KOPT-K1 (cell line): ENCODE results near the gene RSRC1.
"Not testable (repeated sequence)": the region's sequence is repeated elsewhere in the genome, so short reads cannot be mapped to it uniquely, and the experiment has no call there.

Experiments
- H3K27ac ChIP-seq: fragments of 200-600 bp; sonication (generic); 2 replicates; pipeline ENCODE4 v1.5.1; 2016; ENCODE audit warnings: antibody characterized with exemption, mild to moderate bottlenecking, low read depth, low read length; ENCODE audit not compliant: poor library complexity, severe bottlenecking
- H3K36me3 ChIP-seq: fragments of 200-600 bp; sonication (generic); 2 replicates; pipeline ENCODE4 v1.5.1; 2017; ENCODE audit warnings: antibody characterized with exemption, mild to moderate bottlenecking, low read length, moderate library complexity; ENCODE audit not compliant: insufficient read depth
- H3K9me3 ChIP-seq: fragments of 200-600 bp; sonication (generic); 2 replicates; pipeline ENCODE4 v1.5.1; 2017; ENCODE audit warnings: antibody characterized with exemption, low read length, mild to moderate bottlenecking; ENCODE audit not compliant: insufficient read depth, poor library complexity, severe bottlenecking

The RSRC1 gene

DNA sequence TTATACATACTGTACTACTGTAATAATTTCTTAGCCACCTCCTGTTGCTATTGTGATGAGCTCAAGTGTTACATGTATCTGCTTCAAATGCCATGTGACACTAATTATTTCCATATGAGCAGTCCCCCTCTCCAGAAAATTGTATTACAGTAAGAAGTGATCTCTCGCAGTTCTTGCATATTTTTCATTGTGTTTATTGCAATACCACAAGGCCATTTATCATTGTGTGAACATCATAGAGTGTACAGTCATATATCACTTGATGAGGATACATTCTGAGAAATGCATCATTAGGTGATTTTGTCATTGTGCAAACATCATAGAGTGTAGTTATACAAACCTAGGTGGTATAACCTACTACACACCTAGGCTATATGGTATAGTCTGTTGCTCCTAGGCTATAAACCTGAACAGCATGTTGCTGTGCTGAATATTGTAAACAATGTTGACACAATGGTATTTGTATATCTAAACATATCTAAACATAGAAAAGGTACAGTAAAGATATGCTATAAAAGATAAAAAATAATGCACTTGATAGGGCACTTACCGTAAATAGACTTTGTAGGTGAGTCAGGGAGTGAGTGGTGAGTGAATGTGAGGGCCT lies 271.5 kb downstream of the RSRC1 start:
- no peak overlapping the region for H3K27ac ChIP-seq
- H3K36me3 ChIP-seq = no peaks in the 10 kb centered on the region
- no peaks in the 10 kb centered on the region for H3K9me3 ChIP-seq

DNA sequence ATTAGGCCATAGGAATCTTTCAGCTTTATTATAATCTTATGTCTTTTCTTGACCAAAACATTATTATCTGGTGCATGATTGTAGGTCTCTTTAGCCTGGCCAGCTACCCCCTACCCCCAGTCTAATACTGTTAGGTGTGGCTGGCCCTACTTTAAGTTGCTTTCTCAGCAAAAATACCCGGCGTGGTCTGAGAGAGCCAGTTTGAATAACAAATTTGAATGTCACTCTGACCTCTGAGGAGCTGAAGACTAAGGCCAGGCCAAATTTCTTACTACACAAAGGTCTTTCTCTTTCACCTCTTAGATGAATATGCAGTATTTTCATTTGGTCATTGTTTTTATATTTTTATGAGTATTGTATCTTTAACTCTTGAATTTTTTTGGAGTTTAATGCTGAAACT lies 272.6 kb downstream of the RSRC1 start:
- no peak overlapping the region for H3K27ac ChIP-seq
- no peaks in the 10 kb centered on the region for H3K36me3 ChIP-seq

DNA sequence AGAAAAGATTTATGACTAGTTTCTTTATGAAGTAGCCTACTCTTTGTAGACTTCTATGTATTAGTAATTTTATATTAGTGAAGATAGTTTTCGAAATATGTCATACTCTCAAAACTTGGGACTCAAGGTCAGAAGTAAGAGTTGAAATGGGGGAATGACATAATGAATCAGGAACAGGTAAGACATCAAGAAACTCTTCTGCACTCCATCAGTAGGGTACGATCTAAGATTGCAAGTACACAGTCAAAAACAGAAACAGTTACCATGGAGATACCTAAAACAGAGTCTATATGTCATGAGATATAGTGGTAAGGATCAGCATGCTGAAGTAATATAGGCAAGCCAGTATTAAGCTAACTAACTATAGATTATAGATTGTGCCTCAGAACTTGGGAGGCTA lies 274.1 kb downstream of the RSRC1 start:
- Histone ChIP-seq H3K27ac (no peak overlapping the region), H3K36me3 (no peaks in the 10 kb centered on the region), H3K9me3 (no peaks in the 10 kb centered on the region)

More for the DNA sequence above, 272.6 kb downstream of the RSRC1 start:
- H3K9me3 ChIP-seq = no peaks in the 10 kb centered on the region

DNA sequence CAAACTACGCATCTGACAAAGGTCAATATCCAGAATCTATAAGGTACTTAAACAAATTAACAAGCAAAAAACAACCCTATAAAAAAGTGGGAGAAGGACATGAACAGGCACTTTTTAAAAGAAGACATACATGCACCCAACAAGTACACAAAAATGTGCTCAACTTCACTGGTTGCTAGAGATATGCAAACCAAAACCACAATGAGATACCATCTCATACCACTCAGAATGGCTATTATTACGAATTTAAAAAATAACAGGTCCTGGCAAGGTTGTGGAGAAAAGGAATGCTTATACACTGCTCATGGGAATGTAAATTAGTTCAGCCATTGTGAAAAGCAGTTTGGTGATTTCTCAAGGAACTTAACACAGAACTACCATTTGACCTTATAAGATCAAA lies 285.5 kb downstream of the RSRC1 start:
- H3K27ac ChIP-seq = no peak overlapping the region
- H3K36me3 ChIP-seq = no peaks in the 10 kb centered on the region
- H3K9me3 ChIP-seq = peaks cover 32% of the 10 kb centered on the region

DNA sequence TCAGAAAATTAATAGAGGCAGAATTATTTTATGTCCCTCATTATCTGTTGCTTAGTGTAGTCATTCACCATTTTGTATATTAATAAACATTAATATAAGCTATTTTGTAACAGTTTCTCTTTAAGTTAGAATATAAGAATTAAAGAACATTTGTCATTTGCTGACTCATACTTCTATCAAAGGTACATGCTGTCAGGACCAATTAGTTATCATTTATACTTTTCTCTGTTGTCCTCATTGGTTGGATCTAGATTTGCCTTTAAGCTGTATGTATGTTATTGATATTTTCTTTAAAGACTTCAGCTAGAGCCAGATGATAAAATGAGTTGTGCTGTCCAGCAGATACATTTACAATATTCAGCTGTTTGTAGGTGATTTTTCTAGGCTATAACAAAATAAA lies 292.7 kb downstream of the RSRC1 start:
- no peaks in the 10 kb centered on the region for H3K36me3 ChIP-seq
- no peaks in the 10 kb centered on the region for H3K9me3 ChIP-seq
- no peak overlapping the region for H3K27ac ChIP-seq

DNA sequence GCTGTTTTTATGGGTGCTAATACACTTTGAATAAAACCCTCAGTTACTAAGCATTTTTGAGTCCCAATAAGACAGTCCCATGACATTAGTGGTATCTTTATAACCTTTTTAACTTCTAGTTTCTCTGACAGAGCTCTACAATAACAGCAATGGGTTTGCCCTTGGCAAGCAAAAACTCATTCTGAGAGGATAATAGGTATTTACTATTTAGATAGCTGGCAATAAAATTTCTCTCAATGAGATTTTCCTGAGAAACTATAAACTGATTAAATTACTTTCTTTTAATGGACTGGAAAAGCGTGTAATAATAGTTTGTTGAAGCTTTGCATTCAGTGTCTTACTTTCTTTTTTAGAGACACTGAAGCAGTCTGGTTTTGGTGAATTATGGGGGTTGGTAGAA lies 293.1 kb downstream of the RSRC1 start:
- no peaks in the 10 kb centered on the region for H3K9me3 ChIP-seq
- H3K36me3 ChIP-seq = no peaks in the 10 kb centered on the region
- H3K27ac ChIP-seq = no peak overlapping the region

DNA sequence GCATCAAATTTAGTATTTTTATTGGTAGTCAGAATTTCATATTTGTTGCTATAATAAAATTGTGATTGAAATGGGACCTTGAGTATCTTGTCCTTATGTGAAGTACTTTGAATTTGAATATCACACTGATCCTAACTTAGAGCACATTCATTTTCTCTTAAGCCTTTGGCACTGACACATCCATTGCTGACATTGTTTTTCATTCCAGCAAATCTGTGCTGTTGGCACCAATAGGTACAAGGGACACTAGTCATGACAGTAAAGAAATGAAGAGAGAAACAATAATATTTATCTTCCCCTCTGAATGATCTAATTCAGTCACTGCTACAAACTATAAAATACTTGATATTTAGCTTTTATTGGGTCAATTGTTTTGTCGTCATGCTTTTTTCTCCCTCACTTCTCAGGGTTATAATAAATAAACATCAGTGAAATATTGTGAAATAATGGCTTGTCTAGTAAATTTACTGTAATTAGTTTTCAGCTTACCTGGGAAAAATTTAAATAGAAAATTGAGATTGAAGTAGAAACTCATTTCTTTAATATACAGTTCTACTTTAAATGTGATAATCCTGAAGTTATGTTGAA lies 294.3 kb downstream of the RSRC1 start:
- H3K36me3 ChIP-seq = no peaks in the 10 kb centered on the region
- no peaks in the 10 kb centered on the region for H3K9me3 ChIP-seq
- no peak overlapping the region for H3K27ac ChIP-seq

DNA sequence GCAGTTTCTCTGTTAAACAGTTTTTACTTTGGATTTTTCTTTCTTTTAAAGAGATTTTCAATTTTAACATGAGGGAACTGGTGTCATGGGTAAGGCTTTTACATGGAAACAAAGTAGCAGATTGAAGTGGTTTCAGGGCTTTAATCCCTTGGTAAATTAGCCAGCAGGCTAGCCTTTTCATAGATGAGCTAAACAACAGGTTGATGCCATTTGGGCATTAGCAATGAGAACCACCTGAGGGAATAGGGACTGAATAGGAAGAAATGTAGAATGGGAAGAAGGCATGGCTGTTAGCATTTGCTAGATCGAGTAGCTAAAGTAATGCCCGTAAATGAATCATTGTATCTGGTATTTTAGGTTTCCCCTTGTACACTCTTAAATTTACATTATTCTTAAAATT lies 295.6 kb downstream of the RSRC1 start:
- Histone ChIP-seq H3K9me3 (no peaks in the 10 kb centered on the region), H3K27ac (no peak overlapping the region), H3K36me3 (no peaks in the 10 kb centered on the region)

DNA sequence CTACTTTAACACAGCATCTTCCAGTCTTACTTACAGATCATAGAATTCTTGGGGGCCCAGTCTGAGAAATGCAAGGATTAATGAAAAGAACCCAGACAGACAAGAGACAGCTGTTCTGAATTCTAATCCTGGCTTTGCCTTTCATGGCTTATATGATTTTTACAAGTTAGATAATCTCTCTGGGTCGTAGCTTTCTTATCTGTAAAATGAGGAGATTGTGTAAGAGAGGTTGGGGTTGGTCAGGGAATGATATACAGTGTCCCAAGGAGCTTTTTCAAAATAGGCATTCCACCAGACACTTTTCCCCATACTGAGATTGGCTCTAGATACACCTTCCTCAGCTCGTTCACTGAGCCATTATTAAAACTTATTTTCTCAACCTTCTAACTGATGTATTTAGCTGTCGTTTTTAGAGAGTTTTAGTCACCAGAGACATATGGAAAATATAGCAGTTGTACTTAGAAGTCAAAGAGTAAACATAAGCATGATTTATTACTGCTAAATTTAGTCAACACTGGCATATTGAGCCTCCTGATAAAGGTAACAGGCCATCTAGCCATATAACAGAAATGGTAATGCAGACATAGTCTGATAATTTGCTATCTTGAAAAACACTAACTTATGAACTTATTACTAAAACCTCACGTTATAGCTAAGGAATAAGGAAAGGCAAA lies 298.1 kb downstream of the RSRC1 start:
- Histone ChIP-seq H3K36me3 (no peaks in the 10 kb centered on the region), H3K27ac (no peak overlapping the region), H3K9me3 (no peaks in the 10 kb centered on the region)

DNA sequence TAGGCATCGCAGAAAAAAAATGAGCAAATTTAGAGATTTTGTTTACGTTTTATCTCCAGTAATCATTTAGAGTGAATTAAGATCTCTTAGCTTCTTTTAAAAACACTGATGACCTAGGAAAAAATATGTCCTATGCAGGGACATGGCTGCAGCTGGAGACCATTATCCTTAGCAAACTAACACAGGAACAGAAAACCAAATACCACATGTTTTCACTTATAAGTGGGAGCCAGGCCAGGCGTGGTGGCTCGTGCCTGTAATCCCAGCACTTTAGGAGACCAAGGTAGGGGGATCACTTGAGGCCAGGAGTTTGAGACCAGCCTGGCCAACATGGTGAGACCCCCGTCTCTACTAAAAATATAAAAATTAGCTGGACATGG lies 298.6 kb downstream of the RSRC1 start:
- H3K9me3 ChIP-seq, H3K36me3 ChIP-seq, H3K27ac ChIP-seq: not testable (repeated sequence)

DNA sequence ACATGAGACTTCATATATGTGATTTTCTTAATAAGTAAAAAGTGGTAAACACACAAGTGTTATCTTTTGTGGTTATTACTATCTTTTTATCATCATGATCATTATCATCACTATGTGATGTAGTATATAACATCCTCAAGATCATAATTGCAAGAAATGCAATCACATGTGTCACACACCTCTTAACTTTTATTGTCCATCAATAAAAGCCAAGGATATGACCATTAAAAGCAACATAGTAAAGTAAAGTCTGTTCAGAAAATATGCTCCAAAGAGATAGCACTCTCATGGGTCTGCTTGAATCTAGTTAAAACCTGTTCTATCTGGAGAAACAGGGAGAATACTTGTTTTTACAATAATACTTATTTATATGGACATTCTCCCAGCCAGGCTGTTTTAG lies 308.1 kb downstream of the RSRC1 start:
- Histone ChIP-seq H3K9me3 (no peaks in the 10 kb centered on the region), H3K36me3 (no peaks in the 10 kb centered on the region)

DNA sequence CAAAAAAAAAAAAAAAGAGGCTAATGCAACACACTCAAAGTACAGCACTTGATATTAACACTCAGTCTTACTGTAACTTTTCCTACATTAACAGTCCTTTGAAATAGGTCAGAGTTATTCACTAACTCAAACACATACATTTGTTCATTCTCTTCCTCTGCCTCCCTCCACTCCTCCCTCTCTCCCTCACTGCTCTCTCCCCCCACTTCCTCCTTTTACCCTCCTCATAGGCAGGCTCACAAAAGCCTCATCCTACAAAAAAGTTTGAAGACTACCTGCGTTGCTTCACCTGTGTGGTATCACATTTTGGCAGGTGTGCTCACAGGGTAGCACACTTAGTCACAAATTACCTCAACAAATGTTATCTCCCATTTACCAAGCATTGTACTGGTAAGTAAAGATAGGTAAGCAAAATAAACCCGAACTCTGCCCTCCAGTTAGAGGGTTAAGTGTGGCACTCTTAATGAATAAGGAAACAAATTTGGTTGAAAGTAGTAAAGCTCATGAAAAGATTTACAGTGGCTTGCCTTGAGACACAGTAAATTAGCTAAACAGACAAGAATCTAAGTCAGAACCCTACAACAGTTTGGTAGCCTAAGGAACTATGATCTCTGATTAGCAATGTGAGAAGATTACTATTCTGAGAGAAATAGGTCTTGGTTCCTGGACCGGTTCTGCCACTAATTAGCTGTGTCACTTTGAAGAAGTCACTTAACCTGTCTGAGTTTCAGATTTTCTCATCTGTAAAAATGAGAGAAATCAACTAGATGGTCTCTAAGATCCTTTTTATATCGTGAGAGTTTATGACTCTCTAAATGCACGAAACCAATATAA lies 310.1 kb downstream of the RSRC1 start:
- no peak overlapping the region for H3K27ac ChIP-seq
- H3K36me3 ChIP-seq = no peaks in the 10 kb centered on the region
- H3K9me3 ChIP-seq = no peaks in the 10 kb centered on the region

More for the DNA sequence above, 308.1 kb downstream of the RSRC1 start:
- H3K27ac ChIP-seq = no peak overlapping the region

DNA sequence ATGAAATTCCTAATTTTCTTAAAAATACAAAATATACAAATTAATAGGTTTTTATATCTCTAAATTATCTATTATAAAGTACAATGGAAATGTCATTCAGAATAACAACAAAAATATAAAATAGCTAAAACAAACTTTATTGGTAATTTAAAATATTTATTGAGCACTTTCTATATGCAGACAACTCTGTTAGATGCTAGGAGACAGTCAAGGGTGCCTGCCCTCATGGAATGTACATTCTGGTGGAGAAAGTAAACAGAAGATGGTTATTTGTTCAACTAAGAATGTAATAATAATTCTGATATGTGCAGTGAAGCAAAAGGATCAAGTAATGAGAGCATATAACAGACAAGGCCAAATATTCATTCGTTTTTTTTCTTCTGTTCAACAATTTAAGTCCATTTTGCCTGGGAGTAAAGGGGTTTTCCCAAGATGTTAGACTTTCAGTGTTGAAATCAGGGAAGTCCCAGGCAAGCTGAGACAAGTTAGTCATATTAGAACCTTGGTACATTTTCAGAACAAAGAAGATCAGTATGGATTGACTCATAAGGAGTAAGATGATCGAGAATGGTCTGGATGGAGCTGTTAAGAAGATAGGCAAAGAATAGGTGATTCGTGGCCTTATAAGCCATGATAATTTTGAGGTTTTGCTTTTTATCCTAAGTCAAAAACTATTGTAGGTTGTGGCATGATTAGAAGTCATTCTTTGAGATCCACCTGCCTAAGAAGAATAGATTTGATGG lies 310.9 kb downstream of the RSRC1 start:
- Histone ChIP-seq H3K36me3 (no peaks in the 10 kb centered on the region), H3K27ac (no peak overlapping the region), H3K9me3 (no peaks in the 10 kb centered on the region)

DNA sequence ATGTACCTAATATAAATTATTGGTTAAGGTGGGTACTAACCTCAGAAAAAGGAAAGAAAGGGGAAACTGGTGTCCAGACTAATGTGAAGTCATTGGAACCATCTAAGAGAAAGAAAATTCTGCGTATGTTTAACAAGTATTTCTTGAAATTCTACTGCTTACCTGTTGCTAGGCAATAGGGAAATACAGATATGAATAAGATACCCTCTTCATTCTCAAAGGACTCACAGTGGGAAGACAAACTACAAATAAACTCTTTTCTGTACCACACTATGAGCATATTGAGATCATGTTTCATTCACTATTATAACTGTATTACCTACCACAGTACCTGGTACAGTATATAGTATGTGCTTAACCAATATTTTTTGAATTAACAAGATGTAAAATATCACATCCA lies 320.6 kb downstream of the RSRC1 start:
- no peak overlapping the region for H3K27ac ChIP-seq
- no peaks in the 10 kb centered on the region for H3K9me3 ChIP-seq
- no peaks in the 10 kb centered on the region for H3K36me3 ChIP-seq

DNA sequence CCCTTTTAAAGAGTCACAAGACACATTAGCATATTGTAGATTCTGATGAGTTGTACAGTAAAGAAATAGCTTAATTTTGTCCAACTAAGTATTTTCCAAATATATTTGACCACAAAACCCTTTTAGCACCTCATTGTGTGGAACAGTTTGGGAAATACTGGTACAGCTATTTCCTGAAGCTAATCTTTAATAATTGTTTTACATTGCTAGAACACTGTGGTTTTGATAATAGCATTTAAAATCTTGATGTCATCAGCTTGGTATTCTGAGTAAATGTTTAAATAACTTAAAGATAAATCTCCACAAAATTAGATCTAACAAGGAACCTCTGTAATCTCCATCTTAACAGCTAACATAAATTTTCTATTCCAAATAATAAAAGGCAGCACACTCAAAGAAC lies 321.1 kb downstream of the RSRC1 start:
- Histone ChIP-seq H3K9me3 (no peaks in the 10 kb centered on the region), H3K36me3 (no peaks in the 10 kb centered on the region), H3K27ac (no peak overlapping the region)
